Ramos (cell line): ENCODE measurements around the gene MEIS3.
"Not testable (repeated sequence)": the region's sequence is repeated elsewhere in the genome, so short reads cannot be mapped to it uniquely, and the experiment has no call there.

Experiments
- in situ Hi-C: fragments of 300-500 bp; cut with MboI; formaldehyde crosslinking; loops from one replicate; pipeline ENCODE4 v1.14.3; 2022; ENCODE audit warnings: low sequenced_read_pairs; ENCODE audit not compliant: unreplicated experiment

MEIS3 gene

DNA sequence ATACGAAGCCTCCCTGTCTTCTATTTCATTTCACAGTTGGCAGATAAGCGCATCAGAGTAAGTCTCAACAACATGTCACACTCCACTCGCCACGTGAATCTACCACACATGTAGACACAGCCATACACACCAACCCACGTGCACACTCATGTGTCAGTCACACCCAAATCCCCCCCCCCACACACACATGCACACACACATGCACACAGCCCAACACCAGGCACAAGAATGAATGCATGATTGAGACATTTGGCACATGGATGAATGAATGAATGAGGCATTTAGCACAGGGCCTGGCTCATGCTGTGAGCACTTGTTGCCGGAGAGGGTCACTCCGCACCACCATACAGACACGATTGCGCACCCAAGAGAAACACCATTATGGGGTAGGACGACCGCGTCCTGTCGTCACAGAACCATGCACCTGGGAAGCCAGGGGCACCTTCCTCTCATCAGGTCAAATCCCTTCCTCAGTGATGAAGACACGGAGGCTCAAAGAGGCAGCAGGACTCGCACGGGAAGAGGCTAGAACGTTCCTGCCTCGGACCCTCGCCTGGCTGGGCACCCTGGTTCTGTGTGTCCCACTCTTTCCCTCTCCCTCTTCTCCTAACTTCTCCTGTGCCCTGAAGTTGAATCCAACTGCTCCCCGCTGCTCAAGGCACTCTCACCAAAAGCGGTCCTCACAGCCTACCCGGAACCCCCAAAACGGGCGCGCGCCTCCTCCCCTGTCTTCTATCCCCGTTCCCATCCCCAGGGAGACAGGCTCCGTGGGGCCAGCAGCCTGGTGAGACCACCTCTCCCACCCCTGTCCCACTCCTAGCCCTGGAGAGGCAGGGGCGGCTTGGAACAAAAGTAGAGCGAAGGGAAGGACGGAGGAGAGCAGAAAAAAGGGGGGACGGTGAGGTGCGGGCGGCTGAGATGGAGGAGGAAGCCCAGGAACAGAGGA, 1.3 kb downstream of the MEIS3 start:
- in situ Hi-C loops: no loop called here

DNA sequence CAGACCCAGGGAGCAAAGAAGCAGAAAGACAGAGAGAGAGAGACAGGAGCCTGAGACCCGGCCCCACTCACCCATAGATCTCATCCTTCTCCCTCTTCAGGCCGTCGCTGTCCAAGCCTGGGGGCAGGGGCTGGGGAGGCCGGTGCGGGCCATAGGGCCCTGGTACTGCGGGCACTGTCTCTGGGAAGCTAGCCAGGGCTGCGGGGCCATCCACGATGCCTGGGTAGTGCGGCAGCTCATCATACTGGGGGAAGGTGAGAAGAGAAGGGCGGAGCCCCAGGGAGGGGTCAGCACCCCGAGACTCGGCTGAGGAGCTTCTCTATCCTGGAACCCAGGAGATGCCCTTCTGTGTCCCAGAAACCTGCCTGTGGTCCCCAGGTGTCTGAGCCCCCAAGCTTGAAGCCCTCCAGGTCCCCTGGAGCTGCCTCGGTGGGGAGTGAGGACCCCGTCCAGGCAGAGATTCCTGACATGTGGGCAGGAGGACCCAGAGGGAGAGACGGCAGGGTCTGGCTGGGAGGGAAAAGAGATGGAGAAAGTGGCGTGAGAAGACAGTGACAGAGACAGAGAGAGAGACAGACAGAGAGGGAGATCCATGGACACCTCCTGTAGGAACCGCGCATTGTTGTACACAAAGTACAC, 2.1 kb downstream of the MEIS3 start:
- in situ Hi-C loops: no loop called here

- in situ Hi-C loops: no loop called here
Observed at GRCh38 chr19:47416643-47416985, 2.7 kb downstream of the MEIS3 start.

DNA sequence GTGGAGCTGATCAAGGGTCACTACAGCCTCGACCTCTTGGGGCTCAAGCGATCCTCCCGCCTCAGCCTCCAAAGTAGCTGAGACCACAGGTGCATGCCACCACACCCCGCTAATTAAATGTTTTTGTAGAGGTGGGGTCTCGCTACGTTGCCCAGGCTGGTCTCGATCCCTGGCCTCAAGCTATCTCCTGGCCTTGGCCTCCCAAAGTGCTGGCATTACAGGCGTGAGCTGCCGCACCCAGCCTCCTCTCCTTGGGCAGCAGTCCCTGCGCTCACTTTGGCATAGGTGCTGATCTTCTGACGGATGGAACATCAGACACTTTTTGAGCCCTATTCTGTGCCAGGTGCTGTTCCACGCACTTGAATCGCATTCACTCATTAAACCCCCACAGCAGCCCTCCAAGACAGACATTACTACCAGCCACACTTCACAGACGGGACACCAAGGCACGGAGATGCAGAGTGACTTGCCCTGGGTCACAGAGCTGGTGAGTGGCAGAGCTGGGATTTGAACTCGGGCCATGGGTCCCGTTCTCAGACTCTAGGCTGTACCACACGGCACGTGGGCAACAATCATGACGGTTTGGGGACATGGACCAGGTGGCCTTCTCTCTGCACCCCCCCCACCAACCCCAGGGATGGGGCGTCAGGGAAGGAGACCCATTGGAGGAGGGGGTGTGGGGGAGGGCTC, 3.2 kb downstream of the MEIS3 start:
- in situ Hi-C loops: no loop called here

GRCh38 chr19:47414469-47414868, 4.9 kb downstream of the MEIS3 start:
- in situ Hi-C loops: no loop called here

DNA sequence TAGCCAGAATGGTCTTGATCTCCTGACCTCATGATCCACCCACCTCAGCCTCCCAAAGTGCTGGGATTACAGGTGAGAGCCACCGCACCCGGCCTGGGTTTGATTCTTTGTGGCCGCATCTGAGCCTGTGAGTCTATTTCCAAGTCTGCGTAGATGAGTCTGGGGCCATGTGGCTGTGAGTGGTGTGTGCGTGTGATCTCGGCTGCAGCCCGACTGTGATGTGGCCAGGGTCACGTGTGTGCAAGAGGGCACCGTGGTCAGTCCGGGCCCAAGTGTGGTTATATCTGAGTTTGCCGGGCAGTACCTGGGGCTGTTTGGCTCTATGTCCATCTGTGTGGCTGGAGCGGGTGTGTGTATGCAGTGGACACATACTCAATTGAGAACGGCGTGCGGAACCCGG, 5.4 kb downstream of the MEIS3 start:
- in situ Hi-C loops: no loop called here

GRCh38 chr19:47411696-47412095, 7.6 kb downstream of the MEIS3 start:
- in situ Hi-C loops: not testable (repeated sequence)

GRCh38 chr19:47411101-47411500, 8.2 kb downstream of the MEIS3 start:
- in situ Hi-C loops: no loop called here

DNA sequence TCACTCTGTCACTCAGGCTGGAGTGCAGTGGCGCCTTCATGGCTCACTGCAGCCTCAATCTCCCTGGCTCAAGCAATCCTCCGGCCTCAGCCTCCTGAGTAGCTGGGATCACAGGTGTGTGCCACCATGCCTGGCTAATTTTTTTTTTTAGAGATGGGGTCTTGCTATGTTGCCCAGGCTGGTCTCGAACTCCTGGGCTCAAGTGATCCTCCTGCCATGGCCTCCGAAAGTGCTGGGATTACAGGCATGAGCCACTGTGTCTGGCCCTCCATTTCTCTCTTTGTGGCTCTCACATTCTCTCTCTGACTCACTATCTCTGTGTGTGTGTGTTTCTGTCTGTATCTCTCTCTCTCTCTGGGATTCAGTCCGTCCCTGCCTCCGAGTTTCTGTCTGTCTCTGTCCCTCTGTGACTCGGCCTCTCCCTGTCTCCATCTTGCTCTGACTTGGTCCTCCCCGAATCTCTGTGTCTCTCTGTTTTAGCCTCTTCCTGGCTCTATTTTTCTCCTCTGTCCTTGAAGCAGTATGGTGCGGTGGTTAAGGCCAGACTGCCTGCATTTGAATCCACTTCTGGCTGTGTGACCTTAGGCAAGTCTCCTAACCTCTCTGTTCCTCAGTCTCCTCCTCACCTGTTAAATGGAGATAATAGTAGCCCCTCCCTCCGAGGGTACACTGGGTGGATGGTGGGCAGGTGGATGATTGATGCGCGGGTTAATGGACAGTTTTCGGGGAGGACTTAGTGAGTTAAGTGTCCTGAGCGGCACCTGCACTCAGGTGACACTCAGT, 11.0 kb downstream of the MEIS3 start:
- in situ Hi-C loops: no loop called here

DNA sequence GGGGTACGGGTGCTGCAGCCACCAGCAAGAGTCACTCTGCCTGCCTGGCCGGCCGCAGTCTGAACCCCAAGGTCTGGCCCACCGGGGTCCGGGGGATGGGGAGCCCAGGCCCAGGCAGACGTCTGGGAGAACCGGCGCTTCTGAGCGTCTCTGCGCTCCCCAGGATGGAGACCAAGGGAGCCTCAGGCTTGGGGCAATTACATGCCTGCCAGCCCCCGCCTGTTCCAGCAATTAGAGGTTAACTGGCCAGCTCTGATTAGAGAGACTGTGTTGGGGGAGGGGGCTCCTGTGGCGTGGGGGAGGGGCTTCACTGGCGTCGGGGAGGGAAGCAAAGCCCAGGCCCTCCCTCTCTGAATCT, 11.9 kb downstream of the MEIS3 start:
- in situ Hi-C loops: no loop called here

DNA sequence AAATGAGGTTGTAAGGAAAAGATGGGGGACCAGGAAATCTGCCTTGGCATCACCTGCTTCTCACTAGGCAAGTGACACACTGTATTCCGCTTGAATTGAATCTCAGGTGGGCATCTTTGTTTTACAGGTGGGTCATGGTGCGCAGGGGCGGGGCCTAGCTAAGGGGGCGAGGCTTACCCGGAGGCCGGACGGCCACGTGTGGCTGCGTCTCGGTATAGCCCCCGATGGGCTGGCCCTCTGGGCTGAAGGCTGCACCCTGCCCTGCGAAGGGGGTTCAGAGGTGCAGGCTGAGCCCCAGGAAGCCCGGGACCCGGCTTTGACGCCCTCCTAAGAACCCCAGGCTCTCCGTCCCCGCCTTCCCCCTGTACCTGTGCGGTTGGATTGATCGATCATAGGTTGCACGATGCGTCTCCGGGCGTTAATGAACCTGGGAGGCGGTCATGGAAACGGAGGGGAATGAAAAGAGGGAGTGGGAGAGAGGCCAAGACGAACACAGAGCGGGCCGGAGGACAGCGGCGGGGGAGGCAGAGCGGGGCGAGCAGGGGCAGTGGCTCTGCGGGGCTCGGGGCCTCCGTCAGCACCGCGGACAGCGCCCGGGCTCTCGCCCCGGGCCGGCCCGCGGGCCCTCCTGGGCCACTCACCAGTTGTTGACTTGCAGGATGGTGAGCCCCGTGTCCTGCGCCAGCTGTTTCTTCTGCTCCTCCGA, 12.5 kb downstream of the MEIS3 start:
- in situ Hi-C loops: no loop called here

- in situ Hi-C loops: no loop called here
Observed at GRCh38 chr19:47405854-47406417, 13.4 kb downstream of the MEIS3 start.

DNA sequence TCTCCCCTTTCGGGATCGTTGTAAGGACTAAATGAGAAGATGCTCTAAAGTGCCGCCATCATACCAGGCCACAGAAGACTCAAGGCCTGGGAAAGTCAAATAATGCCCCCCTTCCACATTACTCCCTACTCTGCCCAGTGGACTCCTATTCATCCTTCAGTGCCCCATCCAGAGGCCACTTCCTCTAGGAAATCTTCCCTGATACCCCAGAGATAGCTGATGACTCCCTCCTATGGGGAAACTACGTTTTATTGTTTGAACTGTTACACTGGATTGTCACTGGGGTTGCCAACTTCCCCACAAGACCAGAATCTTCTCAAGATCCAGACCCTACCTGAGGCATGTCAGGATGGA, 14.2 kb downstream of the MEIS3 start:
- in situ Hi-C loops: no loop called here

DNA sequence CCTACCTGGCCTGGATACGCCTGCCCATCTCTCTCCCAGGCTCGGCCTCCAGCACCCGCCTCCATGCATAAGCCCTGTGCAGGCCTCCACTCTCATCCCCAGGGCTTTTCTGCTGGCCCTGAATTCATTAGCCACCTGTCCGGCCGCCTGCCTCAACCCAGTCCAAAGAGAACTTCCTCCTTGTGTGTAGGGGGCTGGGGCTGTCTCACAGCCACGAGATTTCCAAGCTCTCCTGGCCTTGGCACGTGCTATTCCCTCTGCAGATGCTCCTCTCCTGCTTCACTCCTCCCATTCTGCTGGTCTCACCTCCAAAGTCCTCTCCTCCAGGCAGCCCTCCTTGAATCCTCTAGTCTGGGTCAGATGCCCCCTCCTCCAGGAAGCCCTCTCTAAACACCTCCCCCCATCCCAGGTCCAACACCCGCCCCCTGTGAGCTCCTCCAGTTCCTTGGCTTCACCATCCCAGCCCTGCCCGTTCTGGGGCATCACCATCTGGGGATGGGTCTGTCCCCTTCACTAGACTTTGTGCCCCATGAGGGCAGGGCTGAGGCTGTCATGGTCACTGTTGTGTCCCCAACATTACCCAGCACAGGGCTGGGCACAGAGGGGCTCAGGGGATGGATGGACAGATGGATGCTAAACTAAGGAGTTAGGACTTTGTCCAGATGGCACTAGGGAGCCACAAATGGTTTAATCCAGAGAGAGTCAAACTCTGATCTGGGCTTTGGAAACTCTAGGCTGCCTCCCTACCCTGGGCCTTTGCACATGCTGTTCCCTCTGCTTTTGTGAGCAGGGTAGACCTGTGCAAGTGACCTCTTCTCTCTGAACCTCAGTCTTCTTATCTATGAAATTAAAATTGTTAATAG, 14.8 kb downstream of the MEIS3 start:
- in situ Hi-C loops: no loop called here

DNA sequence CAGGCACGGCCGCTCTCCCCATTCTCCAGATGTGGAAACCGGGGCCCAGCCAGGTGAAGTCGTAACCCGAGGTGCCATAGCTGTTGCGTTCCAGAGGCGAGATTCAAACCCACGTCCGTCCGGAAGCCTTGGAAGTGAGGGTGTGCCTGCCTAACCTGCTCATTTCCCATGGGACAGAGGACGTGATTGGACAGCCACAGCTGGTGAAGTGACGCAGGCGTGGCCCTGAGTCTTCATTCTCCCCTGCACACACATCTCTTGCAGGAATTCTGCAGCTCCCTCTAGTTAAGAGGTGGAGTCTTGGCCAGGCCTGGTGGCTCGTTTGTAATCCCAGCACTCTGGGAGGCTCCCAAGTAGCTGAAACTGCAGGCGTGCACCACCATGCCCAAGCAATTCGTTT, 16.8 kb downstream of the MEIS3 start:
- in situ Hi-C loops: no loop called here

GRCh38 chr19:47398707-47399597, 20.4 kb downstream of the MEIS3 start:
- in situ Hi-C loops: no loop called here

GRCh38 chr19:47391510-47392223, 27.7 kb downstream of the MEIS3 start:
- in situ Hi-C loops: loop anchor here (5.0 kb wide), 1 partner anchor 94 kb away; no protein-coding TSS in a partner anchor
